Skin of body (tissue), 2 donors: ENCODE results near the gene ELK4. TPM values are rescaled to one million over a fixed set of nuclear protein-coding genes. Genes with fewer than 3 reads are reported as not detected.

Experiments used
- DNase-seq: peaks from one replicate; lab custom pipeline; 2025; lab: John Stamatoyannopoulos, UW
- total RNA-seq: library from RNA; depleted of rRNA; stranded (reverse); fragments of >200 nt; gene quantifications from one replicate; pipeline ENCODE4 v1.2.3, GENCODE V29; 2014

ELK4 gene
- total RNA-seq, 1 donor from 2014 or later: 19.3 TPM

GRCh38 chr1:205596876-205597275 lies 34.9 kb downstream of the ELK4 start:
- DNase-seq: no peak

GRCh38 chr1:205595861-205596260 lies 36.0 kb downstream of the ELK4 start:
- DNase-seq: no peak

- DNase-seq: no peak
These were observed 36.4 kb downstream of the ELK4 start for GRCh38 chr1:205595435-205595834.

GRCh38 chr1:205594846-205595245 lies 37.0 kb downstream of the ELK4 start:
- DNase-seq: no peak

- DNase-seq: no peak
These were observed 37.8 kb downstream of the ELK4 start for GRCh38 chr1:205593967-205594366.

GRCh38 chr1:205593532-205593931 lies 38.3 kb downstream of the ELK4 start:
- DNase-seq: no peak

- DNase-seq: no peak
These were observed 39.3 kb downstream of the ELK4 start for GRCh38 chr1:205592443-205593003.

- peak; percentile 47 for DNase-seq
These were observed 40.1 kb downstream of the ELK4 start for GRCh38 chr1:205591522-205592351.

- no peak for DNase-seq
These were observed 40.9 kb downstream of the ELK4 start for GRCh38 chr1:205590777-205591513.

- DNase-seq: no peak
These were observed 41.4 kb downstream of the ELK4 start for GRCh38 chr1:205590457-205590768.

GRCh38 chr1:205589618-205590456 lies 42.0 kb downstream of the ELK4 start:
- no peak for DNase-seq

- DNase-seq: no peak
These were observed 42.8 kb downstream of the ELK4 start for GRCh38 chr1:205589046-205589445.

GRCh38 chr1:205588636-205589035 lies 43.2 kb downstream of the ELK4 start:
- no peak for DNase-seq

- no peak for DNase-seq
These were observed 44.2 kb downstream of the ELK4 start for GRCh38 chr1:205587581-205587980.

GRCh38 chr1:205585835-205586785 lies 45.7 kb downstream of the ELK4 start:
- no peak for DNase-seq

GRCh38 chr1:205585169-205585834 lies 46.5 kb downstream of the ELK4 start:
- DNase-seq: no peak

- DNase-seq: no peak
These were observed 47.1 kb downstream of the ELK4 start for GRCh38 chr1:205584732-205585131.

GRCh38 chr1:205583461-205584130 lies 48.2 kb downstream of the ELK4 start:
- DNase-seq: no peak
